ENCODE data around the gene RHOH. TPM values are rescaled to one million over a fixed set of nuclear protein-coding genes. Genes with fewer than 3 reads are reported as not detected.
"Not testable (repeated sequence)": the region's sequence is repeated elsewhere in the genome, so short reads cannot be mapped to it uniquely, and the experiment has no call there.

RHOH gene, protein sequence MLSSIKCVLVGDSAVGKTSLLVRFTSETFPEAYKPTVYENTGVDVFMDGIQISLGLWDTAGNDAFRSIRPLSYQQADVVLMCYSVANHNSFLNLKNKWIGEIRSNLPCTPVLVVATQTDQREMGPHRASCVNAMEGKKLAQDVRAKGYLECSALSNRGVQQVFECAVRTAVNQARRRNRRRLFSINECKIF
- polyA plus RNA-seq (ENCODE audit: insufficient read length in 3 of 3): under 1 TPM; 0.33 to 0.87 (median 0.67) TPM

DNA sequence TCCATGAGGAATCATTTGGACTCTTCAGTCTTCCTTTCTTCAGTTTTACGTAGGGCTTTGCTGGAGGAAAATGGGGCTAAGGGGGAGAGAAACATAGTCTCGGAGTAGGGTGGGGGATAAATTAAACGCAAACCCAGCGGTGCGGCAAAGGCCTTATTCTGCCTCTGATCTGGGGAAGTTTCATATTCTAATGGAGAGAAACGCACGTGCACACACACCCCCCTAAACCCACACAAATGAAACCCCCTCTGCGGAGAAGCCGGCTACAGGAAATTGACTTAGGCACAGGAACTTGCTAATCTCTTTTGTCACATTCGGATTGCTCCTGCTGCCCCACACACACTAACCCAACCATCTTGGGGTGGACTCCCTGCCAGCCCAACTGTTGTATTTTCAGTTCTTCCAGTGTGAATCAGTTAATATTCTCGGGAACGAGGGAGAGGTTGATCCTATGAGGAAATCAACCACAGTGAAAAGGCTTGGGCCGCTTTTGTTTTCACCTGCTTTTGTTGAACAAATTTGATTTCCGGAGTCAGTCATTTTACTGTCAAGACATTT lies at the start of gene RHOH:
Gene RHOH, plus strand, starts transcription at position 308 of the 558 bp plus-strand sequence. CDS start 46,356 bp downstream, outside the sequence.
- DNase-seq (ENCODE audit: low read depth in 3 of 3, low spot score in 2 of 3): no peak

DNA sequence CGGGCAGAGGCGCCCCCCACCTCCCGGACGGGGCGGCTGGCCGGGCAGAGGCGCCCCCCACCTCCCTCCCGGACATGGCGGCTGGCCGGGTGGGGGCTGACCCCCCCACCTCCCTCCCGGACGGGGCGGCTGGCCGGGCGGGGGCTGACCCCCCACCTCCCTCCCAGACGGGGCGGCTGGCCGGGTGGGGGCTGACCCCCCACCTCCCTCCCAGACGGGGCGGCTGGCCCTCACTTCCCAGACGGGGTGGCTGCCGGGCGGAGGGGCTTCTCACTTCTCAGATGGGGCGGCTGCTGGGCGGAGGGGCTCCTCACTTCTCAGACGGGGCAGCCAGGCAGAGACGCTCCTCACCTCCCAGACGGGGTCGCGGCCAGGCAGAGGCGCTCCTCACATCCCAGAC lies 49.3 kb upstream of the RHOH start:
- DNase-seq (ENCODE audit: low read depth in 3 of 3, low spot score in 2 of 3): not testable (repeated sequence)

DNA sequence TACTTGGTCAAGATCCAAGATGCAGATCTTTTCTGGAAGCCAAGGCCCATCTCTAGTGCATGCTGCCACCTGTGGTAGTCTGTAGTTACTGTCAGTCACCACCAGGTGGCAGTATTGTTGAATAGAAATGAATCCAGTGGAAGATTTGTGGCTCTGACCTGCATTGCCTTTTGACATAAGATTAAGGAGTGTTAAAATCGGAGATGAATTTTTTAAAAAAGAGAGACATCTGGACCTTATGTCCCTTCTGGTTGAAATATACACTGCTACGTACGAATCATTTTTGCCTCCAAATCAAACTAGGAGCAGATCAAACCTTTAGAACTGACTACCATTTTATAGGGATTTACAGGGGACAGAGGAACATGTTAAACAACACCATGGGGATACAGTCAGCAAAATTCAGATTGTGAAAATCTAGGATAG lies 46.9 kb upstream of the RHOH start:
- DNase-seq (ENCODE audit: low read depth in 3 of 3, low spot score in 2 of 3): peak; percentile 13 to 27 (median 26)

DNA sequence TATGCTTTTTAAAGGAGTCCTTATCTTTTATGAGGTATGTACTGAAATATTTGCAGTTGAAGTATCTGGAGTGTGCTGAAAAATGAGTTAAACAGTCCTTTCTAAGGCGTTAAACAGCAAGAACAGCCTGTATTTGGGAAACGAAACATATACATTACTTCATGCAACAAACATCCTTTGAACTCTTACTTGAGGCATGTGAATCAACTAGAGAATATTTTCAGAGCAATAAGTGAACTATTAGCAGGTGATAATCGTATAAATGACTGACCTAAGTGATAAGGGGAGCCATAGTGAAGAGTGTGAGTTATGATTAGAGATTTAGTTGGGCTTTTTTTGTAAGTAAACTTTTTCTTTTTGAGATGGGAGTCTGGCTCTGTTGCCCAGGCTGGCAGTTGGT lies 45.9 kb upstream of the RHOH start:
- DNase-seq (ENCODE audit: low read depth in 3 of 3, low spot score in 2 of 3): no peak

DNA sequence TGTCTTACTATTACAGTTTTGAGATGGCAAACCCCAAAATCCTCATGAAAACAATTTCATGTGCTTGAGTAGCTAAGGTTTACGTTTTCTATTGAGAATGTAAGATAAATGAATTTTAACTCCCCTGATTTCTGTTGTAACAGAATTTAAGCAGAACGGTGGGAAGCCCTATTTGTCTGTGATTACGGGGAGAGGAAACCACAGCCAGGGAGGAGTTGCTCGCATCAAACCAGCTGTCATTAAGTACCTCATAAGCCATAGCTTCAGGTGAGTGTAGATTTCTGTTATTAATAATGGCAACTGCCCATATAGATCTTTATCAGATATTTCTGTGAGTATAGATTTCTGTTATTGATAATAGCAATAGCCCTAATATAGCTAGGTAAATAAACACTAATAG lies 44.2 kb upstream of the RHOH start:
- no peak for DNase-seq (ENCODE audit: low read depth in 3 of 3, low spot score in 2 of 3)

DNA sequence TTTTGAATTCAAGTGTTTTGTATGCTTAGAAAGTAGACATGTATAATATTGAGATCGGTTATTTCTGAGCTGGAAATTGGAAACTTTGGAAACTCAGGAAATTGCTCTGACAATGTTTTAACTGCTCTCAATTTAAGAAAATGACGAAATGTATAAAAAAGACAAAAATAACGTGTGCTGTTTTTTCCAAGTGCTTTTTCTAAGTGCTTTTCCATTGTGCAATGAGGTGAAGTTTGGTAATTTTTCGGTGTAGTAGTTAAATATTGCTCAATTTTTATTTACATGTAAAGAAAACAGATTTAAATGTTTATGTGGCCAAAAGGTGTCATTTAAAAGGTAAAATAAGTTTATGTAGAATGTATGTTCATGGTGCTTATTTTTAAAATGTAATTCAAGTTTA lies 39.4 kb upstream of the RHOH start:
- no peak for DNase-seq (ENCODE audit: low read depth in 3 of 3, low spot score in 2 of 3)

DNA sequence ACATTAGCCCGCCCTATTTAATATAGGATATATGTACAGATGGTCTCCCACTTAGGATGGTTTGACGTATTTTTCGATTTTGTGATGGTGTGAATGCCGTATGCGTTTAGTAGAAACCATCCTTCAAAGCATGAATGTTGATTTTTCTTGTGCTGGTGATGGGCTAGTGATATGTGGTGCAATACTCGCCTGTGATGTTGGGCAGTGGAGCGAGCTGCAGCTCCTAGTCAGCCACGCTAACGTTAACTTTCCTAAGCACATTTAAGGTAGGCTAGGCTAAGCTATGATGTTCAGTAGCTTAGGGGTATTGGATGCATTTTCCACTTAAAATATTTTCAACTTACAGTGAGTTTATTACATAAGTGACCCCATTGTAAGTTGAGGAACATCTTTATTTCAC lies 36.6 kb upstream of the RHOH start:
- no peak for DNase-seq (ENCODE audit: low read depth in 3 of 3, low spot score in 2 of 3)

DNA sequence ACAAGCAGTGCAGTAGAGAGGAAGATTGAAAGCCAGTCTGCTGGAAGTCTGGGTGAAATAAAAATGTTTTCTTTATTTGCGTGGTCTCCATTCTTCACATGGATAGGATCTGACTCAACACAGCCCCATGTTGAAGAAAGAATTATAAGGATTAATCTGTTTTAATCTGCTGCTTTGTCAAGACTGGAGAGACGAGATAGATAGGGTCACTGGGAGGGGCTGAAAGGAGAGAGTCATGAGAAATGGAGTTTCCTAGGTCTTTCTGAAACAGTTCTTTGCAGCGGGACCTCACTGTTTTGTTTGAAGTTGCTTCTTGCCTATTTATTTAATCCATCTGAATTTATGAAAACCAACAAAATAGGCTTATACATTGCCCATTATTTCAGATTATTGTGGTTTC lies 32.4 kb upstream of the RHOH start:
- no peak for DNase-seq (ENCODE audit: low read depth in 3 of 3, low spot score in 2 of 3)

DNA sequence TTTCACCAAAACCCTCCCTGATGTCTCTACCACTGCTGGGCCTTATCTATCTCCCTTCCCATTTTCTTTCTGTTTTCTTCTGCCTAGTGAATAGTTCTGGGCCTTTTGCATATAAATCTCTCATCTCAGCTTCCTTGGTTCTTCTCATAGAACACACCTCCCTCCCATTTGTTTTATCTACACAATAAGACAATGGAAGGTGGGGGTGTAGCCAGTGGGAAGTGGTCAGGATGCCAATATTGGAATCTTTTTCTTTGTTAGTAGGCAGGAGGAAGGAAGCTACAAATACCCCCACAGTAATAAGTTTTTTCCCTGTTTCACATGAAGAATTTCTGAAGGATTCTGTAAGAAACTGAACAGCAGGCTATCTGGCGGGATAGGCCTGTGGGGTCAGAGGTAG lies 30.9 kb upstream of the RHOH start:
- DNase-seq (ENCODE audit: low read depth in 3 of 3, low spot score in 2 of 3): no peak

DNA sequence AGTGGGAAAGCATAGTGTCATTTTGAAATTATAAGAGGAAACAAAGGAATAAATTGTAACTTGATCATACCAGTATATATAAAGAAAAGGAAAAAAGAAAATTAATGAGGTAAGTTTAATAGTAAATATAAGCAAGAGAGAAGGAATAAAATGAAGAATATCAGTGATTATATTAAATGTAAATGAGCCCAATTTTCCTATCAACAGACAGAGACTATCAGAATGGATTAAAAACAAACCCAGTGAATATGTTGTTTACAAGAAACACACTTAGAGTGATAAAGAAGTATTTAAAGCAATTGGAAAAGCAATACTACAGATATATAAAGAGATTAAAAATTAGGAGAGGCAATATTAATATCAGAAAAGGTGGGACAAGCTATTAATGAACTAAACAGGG lies 28.8 kb upstream of the RHOH start:
- DNase-seq (ENCODE audit: low read depth in 3 of 3, low spot score in 2 of 3): no peak

DNA sequence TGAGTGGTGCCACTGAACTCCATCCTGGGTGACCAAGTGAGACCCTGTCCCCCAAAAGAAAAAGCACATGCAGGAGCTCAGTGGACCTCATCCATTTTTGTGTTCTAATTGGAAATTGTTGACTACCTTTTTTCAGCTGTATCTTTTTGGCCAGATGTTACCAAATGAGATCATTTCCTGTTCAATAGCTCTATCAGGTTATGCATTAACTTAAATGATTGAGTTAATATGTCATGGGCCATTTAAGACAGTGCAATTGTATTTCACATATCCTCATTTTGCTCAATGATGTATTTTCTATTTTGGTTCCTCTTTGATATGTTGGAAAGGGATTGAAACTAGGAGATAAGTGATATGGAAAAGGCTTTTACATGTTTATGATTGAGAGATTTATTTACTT lies 26.2 kb upstream of the RHOH start:
- DNase-seq (ENCODE audit: low read depth in 3 of 3, low spot score in 2 of 3): no peak

DNA sequence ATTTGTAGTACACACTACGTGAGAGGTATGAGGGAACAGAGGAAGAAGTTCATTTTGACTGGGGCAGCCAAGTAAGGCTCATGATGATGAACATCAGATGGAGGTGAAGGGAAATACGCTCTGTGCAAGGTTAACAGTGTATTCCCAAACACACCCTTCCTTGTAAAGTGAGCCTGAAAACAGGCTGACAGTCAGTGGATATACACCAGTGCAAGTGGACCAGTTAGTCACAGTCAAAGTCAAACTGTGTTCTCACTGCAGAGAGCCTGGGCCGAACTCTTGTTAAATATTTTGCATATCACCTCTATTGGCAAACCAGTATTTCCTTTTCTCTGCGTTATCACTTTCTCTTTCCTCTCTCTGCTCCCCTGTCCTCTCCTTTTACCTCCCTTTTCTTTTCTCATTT lies 23.4 kb upstream of the RHOH start:
- no peak for DNase-seq (ENCODE audit: low read depth in 3 of 3, low spot score in 2 of 3)

DNA sequence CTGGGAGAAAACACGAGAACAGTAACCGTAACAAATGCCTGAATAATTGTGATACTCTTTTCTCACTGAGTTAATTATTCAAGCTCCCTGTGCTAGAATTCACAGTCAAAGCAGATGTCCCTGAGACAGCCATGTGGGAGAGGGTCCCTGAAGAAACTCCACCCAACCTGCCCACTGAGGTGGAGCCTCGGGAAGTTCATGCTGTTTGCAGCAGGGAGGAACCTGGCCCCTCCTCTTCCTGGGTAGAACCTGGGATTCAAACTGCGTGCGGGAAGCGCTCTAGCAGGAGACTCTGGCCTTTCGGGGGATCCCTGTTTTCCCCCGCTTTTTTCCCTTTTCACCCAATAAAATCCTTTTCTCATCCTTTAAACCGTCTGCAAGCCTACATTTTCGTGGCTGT lies 20.2 kb upstream of the RHOH start:
- no peak for DNase-seq (ENCODE audit: low read depth in 3 of 3, low spot score in 2 of 3)

DNA sequence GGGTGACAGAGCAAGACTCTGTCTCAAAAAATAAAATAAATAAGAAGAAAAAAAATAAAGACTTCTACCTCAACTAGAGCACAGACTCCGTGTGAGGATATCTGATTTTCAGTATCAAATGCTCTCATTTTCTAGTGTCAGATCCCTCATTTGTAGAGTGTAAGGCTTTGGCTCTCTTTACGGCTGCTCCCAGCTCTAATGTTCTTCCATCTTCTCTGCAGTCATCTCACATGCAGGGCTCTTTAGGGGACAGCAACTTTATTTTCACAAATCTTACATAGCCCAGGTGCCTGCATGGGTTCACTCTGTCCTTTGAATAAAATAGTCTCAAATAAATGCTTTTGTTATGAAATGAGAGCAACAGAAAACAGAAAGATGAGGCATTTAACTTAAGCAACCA lies 19.2 kb upstream of the RHOH start:
- no peak for DNase-seq (ENCODE audit: low read depth in 3 of 3, low spot score in 2 of 3)

DNA sequence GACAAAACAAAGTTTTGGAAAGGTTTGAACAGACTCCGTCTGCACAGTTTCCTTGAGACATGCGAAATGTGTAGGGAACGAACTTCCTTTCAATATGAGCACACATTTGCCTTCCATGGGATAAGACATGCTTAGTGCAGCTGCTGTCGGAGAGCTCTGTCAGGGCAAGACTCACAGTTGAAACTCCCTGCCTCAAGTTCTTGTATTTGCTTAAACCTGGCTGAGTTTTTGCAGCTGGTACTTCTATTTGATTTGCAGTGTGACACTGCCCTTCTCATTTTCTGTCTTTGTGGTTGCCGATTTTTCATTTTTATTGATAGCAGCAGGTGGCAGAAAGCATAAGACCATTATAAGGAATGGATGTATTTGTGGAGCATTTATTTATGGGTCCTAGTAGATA lies 18.2 kb upstream of the RHOH start:
- no peak for DNase-seq (ENCODE audit: low read depth in 3 of 3, low spot score in 2 of 3)

DNA sequence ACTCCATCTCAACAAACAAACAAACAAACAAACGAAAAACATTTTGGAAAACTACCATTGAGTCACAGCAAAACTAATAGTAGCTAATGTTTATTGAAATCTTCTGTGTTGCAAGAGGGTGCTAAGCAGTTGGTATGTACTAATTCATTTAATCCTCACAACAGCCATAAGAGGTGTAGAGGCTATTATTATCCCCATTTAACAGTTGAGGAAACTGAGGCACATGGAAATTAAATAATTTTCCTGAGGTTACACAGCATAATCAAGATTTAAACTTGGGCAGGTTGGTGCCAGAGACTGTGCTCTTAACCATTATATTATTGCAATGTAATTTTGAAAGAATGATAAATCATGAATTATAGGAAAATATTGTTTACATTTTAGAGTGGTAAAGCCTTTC lies 17.5 kb upstream of the RHOH start:
- DNase-seq (ENCODE audit: low read depth in 3 of 3, low spot score in 2 of 3): no peak

DNA sequence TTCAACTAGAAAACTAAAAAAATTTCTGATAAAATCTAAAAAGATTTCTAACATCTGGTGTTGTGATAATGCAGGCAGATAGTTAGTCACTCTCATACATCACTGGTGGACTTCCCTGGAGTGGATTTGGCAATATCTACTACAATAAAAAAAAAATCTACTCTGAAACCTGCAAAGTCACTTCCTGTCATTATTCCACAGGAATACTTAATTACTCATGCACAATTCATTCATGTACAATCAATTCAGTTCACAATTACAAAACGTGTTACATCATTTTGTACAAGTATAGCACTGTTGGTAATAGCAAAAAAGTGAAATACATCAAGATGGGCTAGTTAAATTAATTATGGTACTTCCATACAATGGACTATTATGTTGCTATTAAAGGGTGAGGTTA lies 16.5 kb upstream of the RHOH start:
- DNase-seq (ENCODE audit: low read depth in 3 of 3, low spot score in 2 of 3): no peak

DNA sequence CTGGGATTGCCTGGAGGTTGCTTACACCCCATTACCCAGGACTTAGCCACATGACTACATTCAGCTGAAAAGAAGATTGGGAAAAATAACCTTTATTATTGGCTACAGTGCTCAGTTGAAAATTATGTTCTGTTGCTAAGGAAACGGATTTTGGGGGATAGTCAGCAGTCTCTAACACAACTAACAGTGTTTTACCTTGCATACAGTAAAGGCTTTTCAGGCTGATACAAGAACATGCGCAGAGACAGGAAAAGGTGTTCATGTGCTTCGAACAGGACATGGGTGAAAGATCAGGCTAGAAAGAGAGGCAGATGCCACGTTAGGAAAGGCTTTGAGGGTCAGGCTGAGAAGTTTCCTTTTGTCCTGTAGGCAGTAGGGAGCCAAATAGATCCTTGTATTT lies 14.8 kb upstream of the RHOH start:
- DNase-seq (ENCODE audit: low read depth in 3 of 3, low spot score in 2 of 3): no peak

DNA sequence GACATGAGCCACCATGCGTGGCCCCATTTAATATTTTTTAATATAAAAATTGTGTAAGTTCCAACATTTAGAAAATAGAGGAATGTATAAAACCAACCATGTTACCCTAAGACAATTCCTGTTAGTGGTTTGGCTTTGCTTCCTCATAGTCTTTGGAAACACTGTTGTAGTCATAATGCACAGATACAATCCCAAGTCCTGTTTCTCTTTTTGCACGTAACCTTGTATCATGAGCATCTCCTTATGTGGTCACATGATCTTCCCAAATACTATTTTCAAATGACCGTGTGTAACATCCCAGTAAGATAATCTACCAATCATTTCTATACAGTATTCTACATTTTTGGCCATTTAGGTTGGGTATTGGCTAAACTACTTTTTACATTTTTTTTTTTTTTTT lies 13.9 kb upstream of the RHOH start:
- no peak for DNase-seq (ENCODE audit: low read depth in 3 of 3, low spot score in 2 of 3)

DNA sequence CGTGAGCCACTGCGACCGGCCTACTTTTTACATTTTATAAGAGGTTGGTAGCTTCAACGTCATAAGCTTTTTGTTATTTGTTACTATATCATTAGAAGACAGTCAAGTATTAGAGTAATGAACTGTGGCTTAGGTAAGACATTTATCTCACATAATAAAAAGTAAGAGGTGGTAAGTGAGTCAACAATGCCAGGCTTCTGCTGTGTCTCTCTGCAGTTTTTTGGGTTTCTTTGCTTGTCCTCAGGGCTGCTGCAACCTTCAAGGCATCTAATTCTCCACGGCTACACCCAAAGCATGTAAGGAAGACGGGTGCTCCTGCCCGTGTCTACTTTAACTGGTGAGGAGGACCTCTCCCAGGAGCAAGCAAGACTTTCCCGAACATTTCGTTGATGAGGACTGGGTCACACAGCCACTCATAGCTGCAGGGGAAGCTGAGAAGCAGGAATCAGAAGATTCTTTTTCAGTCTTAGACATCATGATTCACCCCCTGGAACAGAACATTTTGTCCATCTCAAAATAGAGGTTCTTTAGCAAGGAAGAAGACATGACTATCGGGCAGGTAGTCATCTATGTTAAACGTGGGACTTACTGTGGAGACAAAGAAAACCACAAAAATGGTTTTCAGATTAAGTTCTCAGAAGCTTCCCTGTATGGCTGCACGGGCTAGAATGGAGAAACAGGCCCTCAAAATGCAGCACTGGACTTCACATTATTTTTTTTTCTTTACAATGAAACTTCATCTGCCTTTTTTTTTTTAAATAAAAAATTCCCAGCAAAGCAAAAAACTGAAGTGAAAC lies 13.0 kb upstream of the RHOH start:
- DNase-seq (ENCODE audit: low read depth in 3 of 3, low spot score in 2 of 3): no peak

DNA sequence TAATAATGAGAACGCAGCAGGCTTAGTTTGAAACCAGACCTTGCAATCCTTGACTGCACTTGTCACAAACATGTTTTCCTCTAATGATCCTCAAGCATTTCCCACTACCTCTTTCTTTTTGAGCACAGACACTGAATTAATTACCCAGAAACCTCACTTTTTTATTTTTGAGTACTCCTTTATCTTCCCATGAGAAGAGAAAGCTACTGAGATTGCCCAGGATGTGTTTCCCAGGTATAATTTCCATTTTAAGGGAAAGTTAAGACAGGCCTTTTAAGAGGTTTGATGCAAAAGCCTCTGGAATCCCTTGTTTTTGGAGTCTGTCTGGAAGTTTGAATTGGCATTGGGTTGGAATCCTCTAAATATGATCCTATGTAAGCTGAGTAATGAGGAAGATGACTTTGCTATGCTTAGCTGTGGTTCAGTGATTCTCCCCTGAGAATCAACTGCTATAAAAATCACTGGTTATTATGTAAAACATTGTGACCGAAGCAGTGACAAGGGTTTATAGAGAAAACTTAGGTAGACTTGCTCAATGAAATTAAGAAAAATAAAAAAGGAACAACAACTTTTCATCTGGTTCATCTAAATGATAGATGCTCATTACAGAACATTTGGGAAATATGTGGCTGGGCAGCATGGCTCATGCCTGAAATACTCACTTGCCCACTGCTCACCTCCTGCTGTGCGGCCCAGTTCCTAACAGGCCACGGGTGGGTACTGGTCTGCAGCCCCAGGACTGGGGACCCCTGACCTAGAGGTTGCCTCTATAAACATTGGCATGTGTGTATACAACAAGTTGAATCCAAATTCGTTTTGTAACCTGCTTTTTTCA lies 10.8 kb upstream of the RHOH start:
- DNase-seq (ENCODE audit: low read depth in 3 of 3, low spot score in 2 of 3): no peak
